IMR-90 (cell line): ENCODE data around the gene PRSS12. TPM values are rescaled to one million over a fixed set of nuclear protein-coding genes. Genes with fewer than 3 reads are reported as not detected.
A peak's percentile ranks its signal among the peaks of the same experiment; 100 is the strongest.

Experiments used
- ATAC-seq: fragments of 200-7000 bp; cut with Tn5 transposase; 2 replicates; pipeline ENCODE4 v1.9.1; 2020; ENCODE audit warnings: low read depth, mild to moderate bottlenecking, moderate library complexity
- BruUV-seq: library from RNA; stranded (reverse); fragments of 400-500 nt; replicated peaks from 2 replicates; lab custom pipeline; 2021; lab: Mats Ljungman, UMichigan
- CTCF ChIA-PET: fragments of 300-600 bp; formaldehyde crosslinking; extraction: SDS; loops from one replicate; lab custom pipeline; 2021; ENCODE audit warnings: antibody characterized with exemption; lab: Yijun Ruan, JAX
- POLR2A ChIA-PET: fragments of 300-600 bp; sonication (Branson Sonifier 250); formaldehyde crosslinking; loops from one replicate; lab custom pipeline; 2022; ENCODE audit warnings: antibody characterized with exemption; ENCODE audit not compliant: unreplicated experiment; lab: Charles Lee
- DNase-seq: peaks from one replicate; pipeline ENCODE4 v3.0.0; 2013
- H2AFZ ChIP-seq: replicated peaks from 2 replicates; pipeline ENCODE3; 2013; ENCODE audit warnings: low read length, mild to moderate bottlenecking; ENCODE audit not compliant: poor library complexity
- H2AK5ac ChIP-seq: 2 replicates; pipeline ENCODE4 v1.6.1; 2013; ENCODE audit warnings: low read depth, low read length, inconsistent platforms
- H2AK9ac ChIP-seq: replicated peaks from 2 replicates; pipeline ENCODE3; 2013; ENCODE audit warnings: mild to moderate bottlenecking, low read depth, low read length, moderate library complexity; ENCODE audit not compliant: poor library complexity
- H2BK120ac ChIP-seq: 2 replicates; pipeline ENCODE4 v1.6.1; 2013; ENCODE audit warnings: low read depth, low read length, inconsistent platforms
- H2BK15ac ChIP-seq: 3 replicates; pipeline ENCODE4 v1.6.1; 2013; ENCODE audit warnings: low read depth, low read length, inconsistent platforms
- H2BK20ac ChIP-seq: 2 replicates; pipeline ENCODE4 v1.6.1; 2013; ENCODE audit warnings: low read depth, mild to moderate bottlenecking, inconsistent platforms, low read length, moderate library complexity
- H2BK5ac ChIP-seq: 2 replicates; pipeline ENCODE4 v1.6.1; 2013; ENCODE audit warnings: mild to moderate bottlenecking, low read depth, low read length, inconsistent platforms; ENCODE audit not compliant: poor library complexity, severe bottlenecking
- H3K14ac ChIP-seq: replicated peaks from 2 replicates; pipeline ENCODE4 v1.6.1; 2013; ENCODE audit warnings: low read depth, low read length, inconsistent platforms
- H3K18ac ChIP-seq: 2 replicates; pipeline ENCODE4 v1.6.1; 2013; ENCODE audit warnings: low read depth, low read length, control low read depth
- H3K23ac ChIP-seq: 2 replicates; pipeline ENCODE4 v1.6.1; 2013; ENCODE audit warnings: low read depth, low read length, inconsistent platforms
- H3K27ac ChIP-seq: 2 replicates; pipeline ENCODE4 v1.5.1; 2013; ENCODE audit warnings: mild to moderate bottlenecking, control low read depth, low read length; ENCODE audit not compliant: insufficient read depth
- H3K27me3 ChIP-seq: 2 replicates; pipeline ENCODE4 v1.6.1; 2013; ENCODE audit warnings: low read length; ENCODE audit not compliant: control insufficient read depth, insufficient read depth
- H3K36me3 ChIP-seq: 2 replicates; pipeline ENCODE4 v1.6.1; 2013; ENCODE audit warnings: low read length, mixed read lengths; ENCODE audit not compliant: control insufficient read depth, insufficient read depth
- H3K4ac ChIP-seq: 2 replicates; pipeline ENCODE4 v1.6.1; 2013; ENCODE audit warnings: low read depth, low read length, inconsistent platforms
- H3K4me1 ChIP-seq: 2 replicates; pipeline ENCODE4 v1.6.1; 2013; ENCODE audit warnings: low read length, mixed read lengths; ENCODE audit not compliant: control insufficient read depth, insufficient read depth
- H3K4me2 ChIP-seq: 2 replicates; pipeline ENCODE4 v1.6.1; 2013; ENCODE audit warnings: low read depth, mild to moderate bottlenecking, control low read depth, low read length, moderate library complexity
- H3K4me3 ChIP-seq: 2 replicates; pipeline ENCODE4 v1.5.1; 2013; ENCODE audit warnings: low read depth, mild to moderate bottlenecking, control low read depth, low read length, moderate library complexity; ENCODE audit not compliant: insufficient read depth
- H3K56ac ChIP-seq: 2 replicates; pipeline ENCODE4 v1.6.1; 2013; ENCODE audit warnings: low read length, inconsistent platforms; ENCODE audit not compliant: insufficient read depth; ENCODE audit errors: extremely low read depth
- H3K79me1 ChIP-seq, 2 experiments: 2 replicates each; pipeline ENCODE4 v1.6.1; 2013; ENCODE audit warnings: low read length in 2 of 2, inconsistent platforms in 1 of 2, low read depth in 1 of 2
- H3K9ac ChIP-seq: 2 replicates; pipeline ENCODE4 v1.6.1; 2013; ENCODE audit warnings: low read depth, low read length, control low read depth
- H3K9me1 ChIP-seq: 2 replicates; pipeline ENCODE4 v1.6.1; 2013; ENCODE audit warnings: low read length, inconsistent platforms; ENCODE audit not compliant: insufficient read depth
- H3K9me3 ChIP-seq: 2 replicates; pipeline ENCODE4 v1.6.1; 2013; ENCODE audit warnings: low read length; ENCODE audit not compliant: control insufficient read depth, insufficient read depth
- H4K20me1 ChIP-seq: 2 replicates; pipeline ENCODE4 v1.6.1; 2013; ENCODE audit warnings: low read length, inconsistent platforms; ENCODE audit not compliant: insufficient read depth
- H4K5ac ChIP-seq: 2 replicates; pipeline ENCODE4 v1.6.1; 2013; ENCODE audit warnings: mild to moderate bottlenecking, low read depth, low read length, control low read depth
- H4K8ac ChIP-seq, 2 experiments: 2 replicates each; pipeline ENCODE4 v1.6.1; 2013; ENCODE audit warnings: low read depth in 2 of 2, low read length in 2 of 2, control low read depth in 1 of 2, inconsistent platforms in 1 of 2
- H4K91ac ChIP-seq: 2 replicates; pipeline ENCODE4 v1.6.1; 2013; ENCODE audit warnings: low read depth, low read length, inconsistent platforms; ENCODE audit not compliant: insufficient read depth
- BHLHE40 ChIP-seq: fragments of 150-350 bp; IDR thresholded peaks from 2 replicates; pipeline ENCODE4 v1.6.1; 2016; ENCODE audit warnings: mild to moderate bottlenecking, low read depth, low read length
- ELK1 ChIP-seq: fragments of 150-350 bp; IDR thresholded peaks from 2 replicates; pipeline ENCODE4 v1.6.1; 2016; ENCODE audit warnings: low read depth, mild to moderate bottlenecking, low read length, moderate library complexity, borderline replicate concordance
- SMC3 ChIP-seq: fragments of 150-350 bp; IDR thresholded peaks from 2 replicates; pipeline ENCODE4 v1.6.1; 2016; ENCODE audit warnings: low read depth, mild to moderate bottlenecking, antibody characterized with exemption, low read length, moderate library complexity
- WGBS, 2 experiments: methylation state at CpG; one replicate each; pipeline versions ENCODE4 v1.1.5 to v1.1.7; 2013; ENCODE audit warnings: missing lambda C conversion rate in 2 of 2; ENCODE audit not compliant: insufficient read length in 1 of 2; ENCODE audit errors: extremely low coverage in 2 of 2; 5-methylcytosine and 5-hydroxymethylcytosine counted together
- dilution Hi-C: fragments of 300-500 bp; cut with HindIII; formaldehyde crosslinking; loops from one replicate; pipeline ENCODE4 v1.14.3; 2018; ENCODE audit warnings: low sequenced_read_pairs; ENCODE audit not compliant: unreplicated experiment
- in situ Hi-C: fragments of 300-500 bp; cut with MboI; formaldehyde crosslinking; loops from 3 replicates; pipeline ENCODE4 v1.14.3; 2019; ENCODE audit warnings: low sequenced_read_pairs, inconsistent platforms, mixed read lengths
- intact Hi-C: fragments of 100-400 bp; cut with micrococcal nuclease; formaldehyde crosslinking; loops from 2 replicates; pipeline ENCODE4 v1.10.0; 2022
- polyA plus RNA-seq, 3 experiments: library from polyadenylated mRNA; depleted of rRNA; stranded (reverse); fragments of >200 nt; gene quantifications; 2 replicates each; pipeline ENCODE4 v1.2.3, GENCODE V29; 2012; ENCODE audit warnings: low replicate concordance in 1 of 3
- total RNA-seq: library from RNA; depleted of rRNA; stranded (reverse); fragments of >200 nt; gene quantifications from 2 replicates; pipeline ENCODE4 v1.2.3, GENCODE V29; 2012

Gene PRSS12
- total and polyA plus RNA-seq, 2 of the 4 experiments (the other 2 are of a cell fraction) = 51.1 to 71.5 TPM

DNA sequence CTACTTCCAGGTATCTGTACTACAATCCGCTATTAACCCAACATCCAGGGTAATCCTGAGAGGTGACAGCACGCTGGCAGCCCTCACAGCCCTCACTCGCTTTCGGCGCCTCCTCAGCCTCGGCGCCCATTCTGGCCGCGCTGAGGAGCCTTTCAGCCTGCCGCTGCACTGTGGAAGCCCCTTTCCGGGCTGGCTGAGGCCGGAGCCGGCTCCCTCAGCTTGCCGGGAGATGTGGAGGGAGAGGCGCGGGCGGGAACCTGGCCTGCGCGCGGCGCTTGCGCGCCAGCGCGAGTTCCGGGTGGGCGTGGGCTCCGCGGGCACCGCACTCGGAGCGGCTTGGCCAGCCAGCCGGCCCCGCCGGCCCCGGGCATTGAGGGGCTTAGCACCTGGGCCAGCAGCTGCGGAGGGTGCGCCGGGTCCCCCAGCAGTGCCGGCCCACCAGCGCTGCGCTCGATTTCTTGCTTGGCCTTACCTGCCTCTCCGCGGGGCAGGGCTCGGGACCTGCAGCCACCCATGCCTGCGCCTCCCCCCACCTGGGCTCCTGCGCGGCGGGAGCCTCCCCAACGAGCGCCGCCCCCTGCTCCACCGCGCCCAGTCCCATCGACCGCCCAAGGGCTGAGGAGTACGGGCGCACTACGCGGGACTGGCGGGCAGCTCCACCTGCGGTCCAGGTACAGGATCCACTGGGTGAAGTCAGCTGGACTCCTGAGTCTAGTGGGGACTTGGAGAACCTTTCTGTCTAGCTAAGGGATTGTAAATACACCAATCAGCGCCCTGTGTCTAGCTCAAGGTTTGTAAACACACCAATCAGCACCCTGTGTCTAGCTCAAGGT is 87.3 kb downstream of the PRSS12 start:
- DNase-seq (no peak), ATAC-seq (peak; percentile 72)
- Histone ChIP-seq H2BK20ac (no peak overlapping the region), H3K23ac (no peak overlapping the region), H2BK120ac (no peak overlapping the region), H4K20me1 (no peaks in the 10 kb centered on the region), H2BK5ac (no peak overlapping the region), H3K79me1 (no peaks in the 10 kb centered on the region), H4K91ac (no peak overlapping the region), H3K4me1 (no peaks in the 10 kb centered on the region), H2AK5ac (no peak overlapping the region), H3K4me3 (peak overlapping the region; percentile 53), H2AFZ (peak overlapping the region; percentile 80), H3K4me2 (peak overlapping the region; percentile 76), H3K36me3 (no peaks in the 10 kb centered on the region), H4K5ac (peak overlapping the region; percentile 68; the same call in 1 of the 2 replicates), H3K27ac (no peak overlapping the region; the same call in 1 of the 2 replicates), H3K4ac (peak overlapping the region; percentile 64; the same call in 1 of the 2 replicates), H2BK15ac (no peak overlapping the region), H4K8ac (peak overlapping the region; percentile 56 to 64; a peak in 2 of 4 replicates), H3K27me3 (no peaks in the 10 kb centered on the region), H3K9me1 (no peaks in the 10 kb centered on the region), H3K14ac (no peak overlapping the region; the same call in 1 of the 2 replicates), H2AK9ac (no peak overlapping the region), H3K56ac (no peak overlapping the region), H3K9me3 (no peaks in the 10 kb centered on the region), H3K18ac (peak overlapping the region; percentile 8; the same call in 1 of the 2 replicates), H3K9ac (no peak overlapping the region; the same call in 1 of the 2 replicates)
- BruUV-seq = no TSS peak
- TF ChIP-seq ELK1 (no peak), SMC3 (no peak), BHLHE40 (no peak)
- in situ Hi-C loops = loop anchor here (10.0 to 25.0 kb wide), 2 partner anchors 903 to 1131 kb away; no protein-coding TSS in a partner anchor
- WGBS, 2 experiments = 11% methylated on average over 13 of the region's 64 CpGs; no CpG with 5 or more reads in 1 of the 2 experiments
- POLR2A ChIA-PET = no interaction called here
- intact Hi-C loops = no loop called here
- dilution Hi-C loops = no loop called here
- CTCF ChIA-PET = no interaction called here
